Measurements from ENCODE around the gene TFF2. TPM values are rescaled to one million over a fixed set of nuclear protein-coding genes. Genes with fewer than 3 reads are reported as not detected.

The TFF2 gene
- total and polyA plus RNA-seq, 9 donors, result 0.26 to 0.49 TPM; not detected in 7

DNA sequence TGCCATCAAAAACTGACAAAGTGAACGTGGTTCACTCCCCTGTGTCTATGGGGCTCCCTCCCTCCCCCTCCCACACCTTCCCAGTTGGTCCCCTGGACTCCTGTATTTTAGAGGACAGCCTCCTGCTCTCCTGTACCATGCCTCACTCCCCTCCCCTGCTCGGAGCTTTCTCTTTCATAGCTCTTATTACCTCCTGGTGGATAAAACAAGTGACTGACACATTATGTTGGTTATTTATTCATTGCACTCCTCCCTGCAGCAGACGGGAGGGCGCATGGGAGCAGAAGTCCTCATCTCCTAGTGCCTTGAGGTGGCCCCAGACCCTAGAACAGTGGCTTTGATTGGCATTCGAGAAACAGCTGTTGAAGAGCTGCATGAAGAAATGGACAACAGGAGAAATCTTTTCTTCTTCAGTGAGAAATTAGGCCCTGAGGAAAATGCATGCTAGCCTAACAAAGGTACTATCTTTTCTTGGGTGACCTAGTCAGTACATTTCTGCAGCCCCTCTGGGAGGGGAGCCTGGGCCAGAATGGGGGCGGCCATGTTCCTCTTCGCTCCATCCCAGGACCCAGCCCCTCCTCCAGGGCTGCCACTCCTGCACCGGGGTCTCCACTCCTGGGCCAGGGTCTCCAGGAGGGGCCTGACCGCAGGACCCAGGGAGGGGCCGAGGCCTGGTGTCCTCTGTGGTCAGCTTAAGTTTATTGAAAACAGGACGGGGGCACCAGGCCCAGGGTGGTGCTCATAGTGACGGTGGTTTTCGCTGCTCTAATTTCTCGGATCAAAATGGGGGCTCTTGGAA is 16.8 kb upstream of the TFF2 start:
- Histone ChIP-seq H3K27ac (ENCODE audit: low read length) (no peak overlapping the region), H3K4me1 (ENCODE audit: control insufficient read depth, insufficient read depth, low read length) (no peaks in the 10 kb centered on the region), H3K36me3 (ENCODE audit: control insufficient read depth, insufficient read depth, low read length) (no peaks in the 10 kb centered on the region), H3K9me3 (replicated peaks; ENCODE audit: control insufficient read depth, low read depth, low read length) (no peaks in the 10 kb centered on the region), H3K27me3 (ENCODE audit: control insufficient read depth, insufficient read depth, low read length) (peaks cover 17% of the 10 kb centered on the region), H3K4me3 (ENCODE audit: low read length) (no peak overlapping the region)
- no peak for DNase-seq
- WGBS (ENCODE audit: insufficient coverage), result 85% methylated on average over 12 of the region's 14 CpGs

DNA sequence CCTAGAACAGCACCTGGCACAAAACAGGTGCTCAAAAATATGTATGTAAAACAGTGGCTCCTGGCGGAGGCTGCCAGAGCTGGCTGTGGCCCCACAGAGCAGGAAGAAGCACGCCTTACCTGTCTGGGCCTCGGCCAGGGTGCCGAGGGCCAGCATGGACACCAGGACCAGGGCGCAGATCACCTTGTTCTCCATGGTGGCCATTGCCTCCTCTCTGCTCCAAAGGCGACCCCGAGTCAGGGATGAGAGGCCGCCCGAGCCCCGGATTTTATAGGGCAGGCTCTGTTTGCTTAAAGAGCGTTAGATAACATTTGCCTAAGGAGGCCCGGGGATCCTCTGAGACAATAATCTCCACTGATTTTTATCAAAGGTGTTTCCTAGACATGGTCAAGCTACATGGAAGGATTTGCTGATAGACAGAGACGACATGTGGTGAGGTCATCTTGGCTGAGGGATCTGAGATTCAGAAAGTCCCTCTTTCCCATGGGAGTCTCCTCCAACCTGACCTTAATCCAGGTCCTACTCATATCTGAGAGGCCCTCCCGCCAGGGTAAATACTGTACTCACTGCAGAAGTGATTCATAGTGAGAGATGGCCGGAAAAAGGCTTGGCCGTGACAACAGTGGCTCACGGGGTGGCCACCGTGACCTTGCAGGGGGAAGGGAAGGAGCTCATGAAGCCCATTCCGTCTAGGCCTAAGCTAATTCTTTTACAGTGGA is 15.7 kb upstream of the TFF2 start, which contains the start of gene TFF1:
TFF1 (minus strand) TSS at position 244 of the 719 bp plus-strand sequence; CDS start at position 204, 40 bp downstream.
- Histone ChIP-seq H3K27me3 (ENCODE audit: control insufficient read depth, insufficient read depth, low read length) (peaks cover 26% of the 10 kb centered on the region), H3K4me1 (ENCODE audit: control insufficient read depth, insufficient read depth, low read length) (no peaks in the 10 kb centered on the region), H3K27ac (ENCODE audit: low read length) (no peak within 1 kb of the TSS), H3K4me3 (ENCODE audit: low read length) (no peak within 1 kb of the TSS), H3K9me3 (replicated peaks; ENCODE audit: control insufficient read depth, low read depth, low read length) (no peaks in the 10 kb centered on the region), H3K36me3 (ENCODE audit: control insufficient read depth, insufficient read depth, low read length) (no peaks in the 10 kb centered on the region)
- no peak for DNase-seq
- 79% methylated on average over 18 of the region's 19 CpGs for WGBS (ENCODE audit: insufficient coverage)

DNA sequence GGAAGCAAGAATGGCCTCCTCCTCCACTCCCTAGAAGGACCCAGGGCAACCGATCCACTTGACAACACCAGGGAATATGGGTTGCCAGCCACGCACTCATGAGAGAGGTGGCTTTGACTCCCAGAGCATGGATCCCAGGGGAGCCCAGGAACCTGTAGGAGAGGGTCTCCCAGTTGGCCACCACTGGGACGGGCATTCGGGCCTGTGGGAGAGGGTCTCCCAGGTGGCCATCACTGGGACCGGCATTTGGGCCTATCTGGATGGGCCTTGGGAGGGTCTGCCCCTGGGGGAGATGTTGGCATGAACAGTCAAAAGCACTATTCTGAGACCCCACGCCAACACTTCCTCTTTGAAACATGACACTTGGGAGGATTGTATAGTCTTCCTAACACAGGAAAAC is 15.0 kb upstream of the TFF2 start:
- no peaks in the 10 kb centered on the region for H3K9me3 ChIP-seq (replicated peaks; ENCODE audit: control insufficient read depth, low read depth, low read length)

GRCh38 chr21:42364304-42364865 is 13.6 kb upstream of the TFF2 start:
- H3K27me3 ChIP-seq (ENCODE audit: control insufficient read depth, insufficient read depth, low read length), result peaks cover 39% of the 10 kb centered on the region

More for the DNA sequence above, 15.0 kb upstream of the TFF2 start:
- no peaks in the 10 kb centered on the region for H3K36me3 ChIP-seq (ENCODE audit: control insufficient read depth, insufficient read depth, low read length)
- no peaks in the 10 kb centered on the region for H3K4me1 ChIP-seq (ENCODE audit: control insufficient read depth, insufficient read depth, low read length)
- peaks cover 32% of the 10 kb centered on the region for H3K27me3 ChIP-seq (ENCODE audit: control insufficient read depth, insufficient read depth, low read length)
- 45% methylated on average over 4 of the region's 6 CpGs for WGBS (ENCODE audit: insufficient coverage)
- H3K27ac ChIP-seq (ENCODE audit: low read length), result no peak overlapping the region
- H3K4me3 ChIP-seq (ENCODE audit: low read length), result no peak overlapping the region
- DNase-seq, result no peak

DNA sequence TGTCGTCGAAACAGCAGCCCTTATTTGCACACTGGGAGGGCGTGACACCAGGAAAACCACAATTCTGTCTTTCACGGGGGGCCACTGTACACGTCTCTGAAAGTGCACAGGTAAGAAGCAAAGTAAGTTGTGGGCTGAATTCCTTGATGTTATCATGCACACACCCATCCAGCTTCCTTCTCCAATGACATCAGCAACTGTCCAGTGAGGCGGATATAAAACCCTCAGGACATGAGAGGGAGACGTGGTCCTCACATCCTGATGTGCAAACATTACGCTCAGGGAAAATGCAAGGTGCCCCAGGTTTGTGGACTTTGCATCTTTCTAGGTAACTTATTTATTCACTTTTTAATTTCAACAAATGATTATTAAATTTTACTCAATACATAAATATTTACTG is 12.5 kb upstream of the TFF2 start:
- DNase-seq, result no peak
- Histone ChIP-seq H3K4me1 (ENCODE audit: control insufficient read depth, insufficient read depth, low read length) (no peaks in the 10 kb centered on the region), H3K9me3 (replicated peaks; ENCODE audit: control insufficient read depth, low read depth, low read length) (peaks cover 2% of the 10 kb centered on the region), H3K27me3 (ENCODE audit: control insufficient read depth, insufficient read depth, low read length) (peaks cover 39% of the 10 kb centered on the region), H3K36me3 (ENCODE audit: control insufficient read depth, insufficient read depth, low read length) (no peaks in the 10 kb centered on the region), H3K4me3 (ENCODE audit: low read length) (no peak overlapping the region), H3K27ac (ENCODE audit: low read length) (no peak overlapping the region)
- 91% methylated on average over 3 of the region's 8 CpGs for WGBS (ENCODE audit: insufficient coverage)

More at GRCh38 chr21:42364304-42364865, 13.6 kb upstream of the TFF2 start:
- WGBS (ENCODE audit: insufficient coverage), result 64% methylated on average over 12 of the region's 13 CpGs
- Histone ChIP-seq H3K27ac (ENCODE audit: low read length) (no peak overlapping the region), H3K4me1 (ENCODE audit: control insufficient read depth, insufficient read depth, low read length) (no peaks in the 10 kb centered on the region), H3K4me3 (ENCODE audit: low read length) (no peak overlapping the region), H3K9me3 (replicated peaks; ENCODE audit: control insufficient read depth, low read depth, low read length) (peaks cover 2% of the 10 kb centered on the region), H3K36me3 (ENCODE audit: control insufficient read depth, insufficient read depth, low read length) (no peaks in the 10 kb centered on the region)
- DNase-seq, result no peak

DNA sequence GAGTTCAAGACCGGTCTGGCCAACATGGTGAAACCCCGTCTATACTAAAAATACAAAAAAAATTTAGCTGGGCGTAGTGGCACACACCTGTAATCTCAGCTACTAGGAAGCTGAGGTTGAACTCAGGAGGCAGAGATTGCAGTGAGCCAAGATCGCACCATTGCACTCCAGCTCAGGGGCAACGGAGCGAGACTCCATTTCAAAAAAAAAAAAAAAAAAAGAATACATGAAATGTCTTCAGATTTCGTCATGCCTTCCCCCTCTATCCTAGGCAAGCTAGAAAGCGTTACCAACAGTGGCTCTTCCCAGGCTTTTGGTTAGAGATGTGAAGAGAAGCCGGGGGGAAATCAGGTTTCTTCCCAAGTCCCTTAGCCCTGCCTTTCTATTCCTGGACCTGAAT is 11.9 kb upstream of the TFF2 start:
- no peak for DNase-seq
- H3K27ac ChIP-seq (ENCODE audit: low read length), result no peak overlapping the region
- no peak overlapping the region for H3K4me3 ChIP-seq (ENCODE audit: low read length)
- no peaks in the 10 kb centered on the region for H3K36me3 ChIP-seq (ENCODE audit: control insufficient read depth, insufficient read depth, low read length)
- H3K9me3 ChIP-seq (replicated peaks; ENCODE audit: control insufficient read depth, low read depth, low read length), result peaks cover 2% of the 10 kb centered on the region
- no CpG with 5 or more reads among the region's 9 CpGs for WGBS (ENCODE audit: insufficient coverage)
- no peaks in the 10 kb centered on the region for H3K4me1 ChIP-seq (ENCODE audit: control insufficient read depth, insufficient read depth, low read length)
- H3K27me3 ChIP-seq (ENCODE audit: control insufficient read depth, insufficient read depth, low read length), result peaks cover 39% of the 10 kb centered on the region

DNA sequence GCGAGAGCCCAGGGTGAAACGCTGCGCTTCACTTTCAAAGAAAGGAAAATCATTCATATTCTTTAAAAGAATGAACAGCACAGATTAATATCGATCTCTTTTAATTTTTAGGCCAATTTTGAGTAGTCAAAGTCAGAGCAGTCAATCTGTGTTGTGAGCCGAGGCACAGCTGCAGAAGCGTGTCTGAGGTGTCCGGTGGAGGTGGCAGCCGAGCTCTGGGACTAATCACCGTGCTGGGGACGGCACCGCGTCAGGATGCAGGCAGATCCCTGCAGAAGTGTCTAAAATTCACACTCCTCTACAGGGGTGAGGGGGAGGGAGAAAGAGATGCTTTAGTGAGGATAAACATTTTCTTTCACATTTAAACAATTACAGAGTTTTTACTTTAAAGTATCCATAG is 11.4 kb upstream of the TFF2 start:
- no peak for DNase-seq
- no peaks in the 10 kb centered on the region for H3K4me1 ChIP-seq (ENCODE audit: control insufficient read depth, insufficient read depth, low read length)
- no peaks in the 10 kb centered on the region for H3K36me3 ChIP-seq (ENCODE audit: control insufficient read depth, insufficient read depth, low read length)
- peaks cover 2% of the 10 kb centered on the region for H3K9me3 ChIP-seq (replicated peaks; ENCODE audit: control insufficient read depth, low read depth, low read length)
- H3K4me3 ChIP-seq (ENCODE audit: low read length), result no peak overlapping the region
- 71% methylated on average over 3 of the region's 12 CpGs for WGBS (ENCODE audit: insufficient coverage)
- H3K27ac ChIP-seq (ENCODE audit: low read length), result no peak overlapping the region
- H3K27me3 ChIP-seq (ENCODE audit: control insufficient read depth, insufficient read depth, low read length), result peaks cover 39% of the 10 kb centered on the region

DNA sequence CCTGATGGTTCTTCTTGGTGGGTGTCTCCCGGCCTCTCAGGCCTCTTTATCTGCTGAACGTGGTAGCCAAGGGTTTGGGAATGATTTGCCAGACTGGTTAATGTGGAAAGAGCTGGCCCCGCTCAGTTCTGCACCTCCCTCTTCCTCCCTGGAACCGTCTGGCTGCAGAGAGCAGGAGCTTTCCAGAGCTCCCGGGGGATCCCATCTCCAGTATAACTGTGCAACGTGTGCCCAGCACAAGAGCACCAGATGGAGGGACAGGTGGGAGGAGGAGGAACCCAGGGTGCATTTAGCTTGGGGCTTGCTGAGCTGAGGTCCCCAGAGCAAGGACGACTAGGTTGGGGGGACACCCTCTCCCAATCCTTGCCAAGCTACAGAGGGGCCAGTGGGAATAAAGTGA is 10.5 kb upstream of the TFF2 start:
- H3K27ac ChIP-seq (ENCODE audit: low read length), result no peak overlapping the region
- WGBS (ENCODE audit: insufficient coverage), result 0% methylated on average over 1 of the region's 7 CpGs
- H3K27me3 ChIP-seq (ENCODE audit: control insufficient read depth, insufficient read depth, low read length), result peaks cover 39% of the 10 kb centered on the region
- H3K4me1 ChIP-seq (ENCODE audit: control insufficient read depth, insufficient read depth, low read length), result no peaks in the 10 kb centered on the region
- H3K9me3 ChIP-seq (replicated peaks; ENCODE audit: control insufficient read depth, low read depth, low read length), result peaks cover 2% of the 10 kb centered on the region
- H3K4me3 ChIP-seq (ENCODE audit: low read length), result no peak overlapping the region
- DNase-seq, result no peak
- H3K36me3 ChIP-seq (ENCODE audit: control insufficient read depth, insufficient read depth, low read length), result no peaks in the 10 kb centered on the region

GRCh38 chr21:42360317-42360716 is 9.5 kb upstream of the TFF2 start:
- H3K27ac ChIP-seq (ENCODE audit: low read length), result no peak overlapping the region
- H3K27me3 ChIP-seq (ENCODE audit: control insufficient read depth, insufficient read depth, low read length), result peaks cover 39% of the 10 kb centered on the region
- no peaks in the 10 kb centered on the region for H3K4me1 ChIP-seq (ENCODE audit: control insufficient read depth, insufficient read depth, low read length)
- peaks cover 2% of the 10 kb centered on the region for H3K9me3 ChIP-seq (replicated peaks; ENCODE audit: control insufficient read depth, low read depth, low read length)
- no peaks in the 10 kb centered on the region for H3K36me3 ChIP-seq (ENCODE audit: control insufficient read depth, insufficient read depth, low read length)
- no peak for DNase-seq
- WGBS (ENCODE audit: insufficient coverage), result 100% methylated on average over 1 of the region's 2 CpGs
- H3K4me3 ChIP-seq (ENCODE audit: low read length), result no peak overlapping the region

DNA sequence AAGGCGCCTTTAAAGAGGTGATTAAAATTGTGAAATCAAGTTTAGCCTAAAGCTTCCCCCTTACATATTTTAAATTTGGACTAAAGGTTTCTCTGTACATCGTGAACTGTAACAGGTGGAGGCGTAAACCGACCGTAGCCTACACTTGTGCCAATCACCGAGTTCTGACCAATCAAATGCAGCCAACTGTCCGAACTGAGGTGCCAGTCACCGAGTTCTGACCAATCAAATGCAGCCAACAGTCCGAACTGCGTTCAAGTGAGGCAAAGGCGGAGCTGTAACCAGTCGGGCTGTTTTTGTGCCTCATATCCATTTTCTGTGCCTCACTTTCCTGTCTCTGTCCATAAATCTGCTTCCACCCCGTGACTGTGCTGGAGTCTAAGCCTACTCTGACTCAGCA is 8.1 kb upstream of the TFF2 start:
- peaks cover 31% of the 10 kb centered on the region for H3K27me3 ChIP-seq (ENCODE audit: control insufficient read depth, insufficient read depth, low read length)
- H3K9me3 ChIP-seq (replicated peaks; ENCODE audit: control insufficient read depth, low read depth, low read length), result peaks cover 2% of the 10 kb centered on the region
- DNase-seq, result no peak
- H3K36me3 ChIP-seq (ENCODE audit: control insufficient read depth, insufficient read depth, low read length), result no peaks in the 10 kb centered on the region
- no peak overlapping the region for H3K27ac ChIP-seq (ENCODE audit: low read length)
- H3K4me1 ChIP-seq (ENCODE audit: control insufficient read depth, insufficient read depth, low read length), result no peaks in the 10 kb centered on the region
- 80% methylated on average over 11 of the region's 13 CpGs for WGBS (ENCODE audit: insufficient coverage)
- no peak overlapping the region for H3K4me3 ChIP-seq (ENCODE audit: low read length)

All from muscle of leg (tissue), 11 donors.